HK-2 (cell line): ENCODE measurements around the gene PLIN5.
"Not testable (repeated sequence)": the region's sequence is repeated elsewhere in the genome, so short reads cannot be mapped to it uniquely, and the experiment has no call there.

Experiments
- DNase-seq: peaks from one replicate; pipeline ENCODE4 v3.0.0-alpha.2; 2018; ENCODE audit not compliant: unreplicated experiment

PLIN5 gene

DNA sequence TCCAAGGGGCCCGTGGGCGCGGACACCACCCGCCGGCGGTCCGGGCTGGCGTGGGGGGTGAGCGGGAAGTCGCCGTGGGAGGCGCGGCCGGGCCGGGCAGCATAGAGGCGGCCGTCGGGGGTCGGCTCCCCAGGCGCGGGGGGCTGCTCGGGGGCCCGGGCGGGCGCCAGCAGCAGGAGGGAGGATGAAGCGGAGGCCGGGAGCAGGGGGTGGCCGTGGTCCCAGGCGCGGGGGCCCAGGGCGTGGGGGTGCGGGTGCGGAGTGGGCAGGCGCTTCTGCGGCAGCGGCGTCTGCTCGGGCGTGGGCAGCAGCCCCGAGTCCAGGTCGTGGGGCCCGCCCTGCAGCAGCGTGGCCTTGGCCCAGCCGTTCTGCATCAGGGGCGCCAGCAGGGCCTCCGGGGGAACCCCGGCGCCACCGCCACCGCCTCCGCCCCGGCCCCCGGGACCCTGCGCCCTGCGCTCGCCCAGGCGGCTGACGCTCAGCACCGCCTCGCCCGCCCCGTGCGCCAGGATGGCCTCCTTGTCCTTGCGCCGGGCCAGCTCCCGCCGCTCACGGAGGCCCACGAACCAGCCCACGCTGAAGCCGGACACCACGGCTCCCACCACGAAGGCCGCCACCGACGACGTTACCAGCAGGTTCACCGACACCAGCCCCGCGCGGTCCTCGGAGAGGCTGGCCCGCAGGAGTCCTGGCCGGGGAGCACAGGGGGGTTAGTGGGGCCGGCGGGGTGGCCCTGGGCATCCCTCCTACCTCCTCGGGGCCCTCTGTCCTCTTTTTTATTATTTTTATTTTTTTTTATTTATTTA lies 9.0 kb upstream of the PLIN5 start:
- no peak for DNase-seq

- DNase-seq, result no peak
These were observed 8.1 kb upstream of the PLIN5 start for GRCh38 chr19:4542896-4543841.

DNA sequence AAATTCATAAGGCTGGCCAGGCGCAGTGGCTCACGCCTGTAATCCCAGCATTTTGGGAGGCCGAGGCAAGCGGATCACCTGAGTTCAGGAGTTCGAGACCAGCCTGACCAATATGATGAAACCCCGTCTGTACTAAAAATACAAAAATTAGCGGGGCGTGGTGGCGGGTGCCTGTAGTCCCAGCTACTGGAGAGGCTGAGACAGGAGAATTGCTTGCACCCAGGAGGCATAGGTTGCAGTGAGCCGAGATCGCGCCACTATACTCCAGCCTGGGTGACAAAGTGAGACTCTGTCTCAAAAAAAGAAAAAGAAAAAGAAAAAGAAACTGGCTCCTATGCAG lies 6.8 kb upstream of the PLIN5 start:
- not testable (repeated sequence) for DNase-seq

DNA sequence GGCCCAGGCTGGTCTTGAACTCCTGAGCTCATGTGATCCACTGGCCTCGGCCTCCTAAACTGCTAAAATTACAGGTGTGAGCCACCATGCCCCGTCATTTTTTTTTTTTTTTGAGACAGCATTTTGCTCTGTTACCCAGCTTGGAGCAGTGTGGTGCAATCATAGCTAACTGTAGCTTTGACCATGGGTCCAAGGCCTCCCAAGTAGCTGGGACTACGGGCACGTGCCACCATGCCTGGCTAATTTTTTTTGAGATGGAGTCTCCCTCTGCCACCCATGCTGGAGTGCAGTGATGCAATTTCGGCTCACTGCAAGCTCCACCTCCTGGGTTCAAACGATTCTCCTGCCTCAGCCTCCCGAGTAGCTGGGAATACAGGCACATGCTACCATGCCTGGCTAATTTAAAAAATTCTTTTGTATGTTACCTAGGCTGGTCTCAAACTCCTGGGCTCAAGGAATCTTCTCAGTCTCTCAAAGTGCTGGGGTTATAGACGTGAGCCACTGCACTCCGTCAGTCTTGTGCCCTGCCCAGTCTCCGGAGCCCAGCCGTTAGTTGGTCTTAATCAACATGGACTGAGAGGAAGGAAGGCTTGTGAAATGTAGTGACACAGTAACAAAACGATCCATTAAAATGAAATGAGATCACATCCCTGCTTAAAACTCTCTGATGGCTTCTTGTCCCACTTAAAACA lies 6.2 kb upstream of the PLIN5 start:
- DNase-seq, result no peak

GRCh38 chr19:4539693-4540581 lies 4.9 kb upstream of the PLIN5 start, which contains the start of gene LRG1:
Gene LRG1 (minus strand): TSS chr19:4540036. CDS start chr19:4540013, 23 bp downstream.
- DNase-seq, result no peak

- DNase-seq, result no peak
These were observed 4.2 kb upstream of the PLIN5 start for GRCh38 chr19:4539169-4539692.

DNA sequence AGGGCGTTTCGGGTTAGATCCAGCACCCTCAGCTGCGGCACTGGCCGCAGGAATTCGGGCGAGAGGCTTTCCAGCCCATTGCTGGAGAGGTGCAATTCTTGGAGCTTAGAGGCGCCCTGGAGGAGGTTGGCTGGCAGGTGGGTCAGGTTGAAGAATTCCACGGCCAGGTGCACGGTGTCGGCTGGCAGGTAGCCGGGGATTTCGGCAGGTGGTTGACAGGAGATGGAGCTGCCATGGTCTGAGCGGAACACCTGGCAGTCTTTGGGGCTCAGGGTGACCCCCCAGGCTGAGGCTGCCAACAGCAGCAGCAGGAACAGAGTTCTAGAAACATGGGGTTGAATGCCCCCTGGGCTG lies 3.6 kb upstream of the PLIN5 start:
- DNase-seq, result no peak

DNA sequence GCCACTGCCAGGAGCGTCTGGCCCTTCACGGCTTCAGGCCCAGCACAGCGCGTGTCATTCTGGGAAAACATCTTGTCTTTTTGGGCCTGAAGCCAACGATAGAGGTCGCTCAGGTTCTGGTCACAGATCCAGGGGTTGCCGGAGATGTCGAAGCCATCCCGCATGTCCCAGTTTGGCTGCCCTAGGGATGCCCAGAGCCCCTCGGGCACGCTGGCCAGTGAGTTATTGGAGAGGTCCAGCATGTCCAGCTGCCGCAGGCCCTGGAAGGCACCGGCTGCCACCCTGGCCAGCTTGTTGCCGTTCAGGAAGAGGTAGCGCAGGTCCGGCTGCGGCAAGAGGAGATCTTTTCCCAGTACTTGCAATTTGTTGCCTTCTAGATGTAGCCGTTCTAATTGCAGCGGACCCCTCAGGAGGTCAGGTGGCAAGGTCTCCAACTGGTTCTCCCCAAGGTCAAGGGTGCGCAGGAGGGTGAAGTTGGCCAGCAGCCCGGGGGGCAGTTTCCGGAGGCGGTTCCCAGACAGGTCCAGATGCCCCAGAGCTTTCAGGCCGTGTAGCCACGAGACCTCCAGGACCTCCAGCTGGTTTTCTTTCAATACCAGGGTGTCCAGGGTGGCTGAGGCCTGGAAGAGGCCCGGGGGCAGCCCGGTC lies 3.1 kb upstream of the PLIN5 start:
- DNase-seq, result no peak

- DNase-seq, result no peak
These were observed 1.8 kb upstream of the PLIN5 start for GRCh38 chr19:4536798-4537197.

DNA sequence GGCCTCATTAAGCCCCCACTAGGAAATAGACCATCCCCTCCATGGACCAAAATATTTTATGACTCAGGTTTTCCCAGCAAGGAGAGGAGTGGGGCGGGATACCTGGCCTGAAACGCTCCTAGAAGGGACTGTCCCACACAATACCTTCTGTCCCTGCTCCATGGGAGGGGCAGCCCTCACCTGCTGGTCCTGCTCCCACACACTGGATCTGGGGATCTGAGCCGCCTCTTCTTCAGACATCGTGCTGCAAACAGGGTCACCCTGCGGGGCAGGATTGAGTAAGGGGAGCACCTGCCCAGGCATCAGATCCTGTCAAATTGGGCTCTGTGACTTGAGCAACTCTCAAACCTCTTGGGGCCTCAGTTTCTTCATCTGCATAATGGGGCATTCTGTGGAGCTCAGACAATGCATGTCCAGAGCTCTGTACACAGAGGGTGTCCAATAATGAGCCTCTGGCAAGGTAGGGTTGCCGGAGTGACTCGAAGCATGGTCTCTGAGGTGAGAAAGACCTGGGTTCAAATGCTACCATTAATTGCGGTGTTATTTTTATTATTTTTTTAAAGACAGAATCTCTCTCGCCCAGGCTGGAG lies 1.1 kb downstream of the PLIN5 start:
- DNase-seq, result no peak

GRCh38 chr19:4533334-4533733 lies 1.7 kb downstream of the PLIN5 start:
- DNase-seq, result no peak

DNA sequence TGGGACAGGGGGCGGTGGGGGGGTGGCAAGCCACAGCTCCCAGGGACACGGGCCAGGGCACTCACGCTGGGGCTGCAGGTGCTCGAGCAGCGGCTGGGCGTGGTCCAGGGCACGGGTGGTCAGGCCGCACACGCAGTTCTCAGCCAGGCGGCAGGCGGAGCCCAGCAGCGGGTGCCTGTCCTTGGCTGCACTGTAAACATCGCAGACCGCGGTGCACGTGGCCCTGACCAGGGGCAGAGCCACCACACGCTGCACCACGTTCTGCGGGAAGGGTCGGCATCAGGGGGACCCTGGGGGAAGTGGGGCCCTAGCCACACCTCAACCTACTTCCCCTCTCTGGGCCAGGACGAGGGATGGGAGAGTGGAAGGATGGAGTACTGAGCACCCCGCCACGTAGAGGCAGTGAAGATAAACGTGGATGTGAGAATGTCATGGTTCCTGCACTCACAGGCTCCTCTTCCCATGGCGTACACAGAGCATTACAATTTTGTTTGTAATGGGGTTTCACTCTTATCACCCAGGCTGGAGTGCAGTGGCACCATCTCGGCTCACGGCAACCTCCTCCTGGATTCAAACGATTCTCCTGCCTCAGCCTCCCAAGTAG lies 3.4 kb downstream of the PLIN5 start:
- DNase-seq, result no peak

- no peak for DNase-seq
These were observed 5.0 kb downstream of the PLIN5 start for GRCh38 chr19:4529924-4530522.

GRCh38 chr19:4528843-4529242 lies 6.2 kb downstream of the PLIN5 start:
- DNase-seq, result no peak

GRCh38 chr19:4527377-4527776 lies 7.6 kb downstream of the PLIN5 start:
- DNase-seq, result not testable (repeated sequence)

- no peak for DNase-seq
These were observed 9.4 kb downstream of the PLIN5 start for GRCh38 chr19:4525563-4526002.

- peak; percentile 55 for DNase-seq
These were observed 10.0 kb downstream of the PLIN5 start for GRCh38 chr19:4524808-4525562.

- peak; percentile 51 for DNase-seq
These were observed 11.5 kb downstream of the PLIN5 start for GRCh38 chr19:4523306-4524110.
